ENCODE measurements around the gene MRPS18B.
"Not testable (repeated sequence)": the region's sequence is repeated elsewhere in the genome, so short reads cannot be mapped to it uniquely, and the experiment has no call there.

The MRPS18B gene

DNA sequence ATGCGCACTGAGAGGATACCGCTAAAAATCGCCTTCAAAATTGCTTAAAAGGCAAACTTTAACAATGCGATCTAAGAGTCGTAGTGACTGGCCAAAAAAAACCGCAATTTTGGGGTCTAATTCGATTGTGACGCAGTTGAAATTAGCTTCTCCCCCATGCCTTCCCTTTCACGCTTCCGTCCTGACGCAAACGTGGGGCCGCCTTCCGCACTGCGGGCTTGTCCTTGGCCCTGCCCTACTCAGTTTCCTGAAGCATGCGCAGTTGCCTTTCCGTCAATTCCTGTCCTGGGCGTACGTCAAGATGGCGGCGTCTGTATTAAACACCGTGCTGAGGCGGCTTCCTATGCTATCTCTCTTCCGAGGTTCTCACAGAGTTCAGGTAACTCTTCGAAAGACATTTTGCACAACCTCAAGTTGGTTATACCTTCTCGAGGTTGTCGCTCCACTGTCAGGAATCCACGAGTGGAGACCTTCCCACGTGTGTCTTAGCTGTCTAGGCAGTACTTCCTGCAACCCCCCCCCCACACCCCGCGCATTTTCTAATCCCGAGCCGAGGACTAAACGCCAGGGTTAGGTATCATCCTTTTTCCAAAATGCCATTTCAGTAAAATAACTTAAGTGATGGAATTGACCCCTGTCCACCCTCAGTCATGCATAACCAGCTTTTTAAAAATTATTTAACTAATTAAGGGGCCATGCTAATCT lies at the start of gene MRPS18B:
Gene MRPS18B, plus strand, starts transcription at position 276 of the 705 bp plus-strand sequence. Its CDS starts 26 bp downstream, at position 302.
- peak; percentile 13 for FAIRE-seq

DNA sequence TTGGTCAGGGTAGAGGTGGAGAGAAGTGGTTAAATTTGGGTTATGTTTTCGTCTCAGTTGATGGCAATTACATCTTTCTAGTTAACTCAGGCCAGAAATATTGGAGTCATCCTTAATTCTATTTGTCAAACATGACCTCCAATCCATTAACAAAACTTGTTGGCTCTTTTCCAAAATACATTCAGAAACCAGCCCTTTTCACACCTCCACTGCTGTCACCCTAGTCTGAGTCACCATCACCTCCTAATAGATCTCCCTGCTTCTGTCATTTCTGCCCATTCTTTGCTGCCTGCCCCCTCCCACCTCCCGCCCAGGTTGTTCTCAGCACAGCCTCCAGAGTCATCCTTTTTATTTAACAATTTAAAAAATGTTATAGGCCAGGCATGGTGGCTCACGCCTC lies 49.4 kb upstream of the MRPS18B start:
- FAIRE-seq, result no peak

DNA sequence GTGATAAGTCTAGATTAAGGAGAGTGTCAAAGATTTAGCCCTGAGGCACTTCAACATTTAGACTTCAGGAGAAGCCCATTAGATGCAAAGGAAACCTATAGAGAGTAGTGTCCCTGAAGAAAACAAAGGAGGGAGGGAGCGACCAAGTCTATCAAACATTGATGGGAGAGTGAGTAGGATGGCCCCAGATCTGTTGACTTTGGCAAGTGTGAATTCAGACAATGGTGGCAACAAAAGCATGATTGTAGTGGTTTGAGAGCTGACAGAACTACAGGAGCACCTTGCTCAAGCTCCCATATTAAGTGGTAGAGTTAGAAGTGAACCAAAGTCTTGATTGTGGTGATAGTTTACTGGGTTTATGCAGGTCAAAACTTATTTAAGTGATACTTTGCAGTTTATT lies 47.4 kb upstream of the MRPS18B start:
- FAIRE-seq, result no peak

DNA sequence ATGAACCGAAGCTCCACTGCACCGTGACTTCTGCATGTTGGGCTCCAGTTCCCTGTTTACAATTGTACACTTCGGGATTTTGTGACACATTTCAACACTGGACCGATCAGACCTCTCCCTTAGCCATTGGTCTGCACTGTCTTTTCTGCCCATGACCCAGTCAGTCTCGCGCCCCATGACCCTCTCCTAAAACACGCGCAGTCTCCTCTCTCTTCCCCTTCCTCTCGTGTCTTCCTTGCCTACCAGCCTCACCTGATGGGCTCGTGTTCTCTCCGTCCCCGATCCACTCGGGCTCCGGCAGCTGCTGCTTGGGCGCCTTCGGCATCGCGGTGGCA lies 46.9 kb upstream of the MRPS18B start:
- no peak for FAIRE-seq

DNA sequence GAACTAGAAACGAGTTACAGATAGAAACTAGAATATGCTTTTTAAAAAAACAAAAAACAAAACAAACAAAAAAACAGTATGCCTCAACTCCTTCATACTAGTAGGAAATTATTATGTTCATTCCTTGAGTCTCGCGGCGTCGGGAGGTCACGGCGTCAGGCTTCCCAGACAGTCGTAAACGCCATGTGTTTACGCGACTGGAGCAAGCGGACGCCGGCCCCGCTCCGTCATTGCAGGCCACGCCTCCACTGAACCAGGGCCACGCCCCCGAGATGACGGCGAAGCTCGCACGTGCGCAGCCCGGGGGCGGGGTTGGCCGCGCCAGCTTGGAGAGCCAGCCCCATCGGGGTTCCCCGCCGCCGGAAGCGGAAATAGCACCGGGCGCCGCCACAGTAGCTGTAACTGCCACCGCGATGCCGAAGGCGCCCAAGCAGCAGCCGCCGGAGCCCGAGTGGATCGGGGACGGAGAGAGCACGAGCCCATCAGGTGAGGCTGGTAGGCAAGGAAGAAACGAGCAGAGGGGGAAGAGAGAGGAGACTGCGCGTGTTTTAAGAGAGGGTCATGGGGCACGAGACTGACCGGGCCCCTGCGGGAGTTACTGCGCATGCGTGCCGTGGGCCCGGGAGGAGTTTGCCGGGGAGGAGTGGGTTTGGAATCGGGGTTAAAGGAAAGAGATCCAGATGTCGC lies 46.4 kb upstream of the MRPS18B start, which contains the start of gene ABCF1:
Gene ABCF1, plus strand, starts transcription at position 368 of the 687 bp plus-strand sequence. Its CDS starts 46 bp downstream, at position 414.
- FAIRE-seq, result peak; percentile 71

DNA sequence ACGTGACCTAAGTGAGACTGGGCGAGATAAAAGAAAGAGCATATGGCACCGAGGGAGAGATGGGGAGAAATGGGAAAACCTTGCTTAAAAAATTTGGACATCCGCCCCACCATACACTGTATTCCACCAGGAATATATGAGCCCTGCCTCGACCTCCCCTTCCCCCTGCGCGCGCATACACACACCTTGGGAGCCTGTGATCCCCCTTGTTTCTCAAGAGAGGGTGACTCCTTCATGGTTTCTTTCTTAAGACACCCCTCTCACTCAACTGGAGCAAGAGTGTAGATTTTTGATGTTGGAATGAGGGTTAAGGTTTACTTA lies 45.9 kb upstream of the MRPS18B start:
- FAIRE-seq, result no peak

DNA sequence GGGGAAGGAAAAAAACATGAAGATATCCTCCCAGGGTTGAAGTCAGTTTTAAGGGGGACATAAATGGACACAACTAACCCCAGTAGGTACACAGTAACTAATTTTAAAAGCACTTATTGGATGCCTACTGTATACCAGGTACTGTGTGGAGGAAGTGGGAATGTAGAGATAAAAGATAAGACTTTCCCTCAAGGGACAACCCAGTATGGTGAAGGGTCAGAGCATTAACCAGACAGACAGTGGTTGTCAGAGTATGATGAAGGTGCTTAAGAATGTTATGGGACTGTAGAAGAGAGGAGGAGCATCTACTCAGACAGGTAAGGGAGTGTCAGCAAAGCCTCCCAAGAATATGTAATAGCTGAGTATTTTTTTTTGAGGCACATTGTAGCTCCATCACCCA lies 45.5 kb upstream of the MRPS18B start:
- FAIRE-seq, result no peak

DNA sequence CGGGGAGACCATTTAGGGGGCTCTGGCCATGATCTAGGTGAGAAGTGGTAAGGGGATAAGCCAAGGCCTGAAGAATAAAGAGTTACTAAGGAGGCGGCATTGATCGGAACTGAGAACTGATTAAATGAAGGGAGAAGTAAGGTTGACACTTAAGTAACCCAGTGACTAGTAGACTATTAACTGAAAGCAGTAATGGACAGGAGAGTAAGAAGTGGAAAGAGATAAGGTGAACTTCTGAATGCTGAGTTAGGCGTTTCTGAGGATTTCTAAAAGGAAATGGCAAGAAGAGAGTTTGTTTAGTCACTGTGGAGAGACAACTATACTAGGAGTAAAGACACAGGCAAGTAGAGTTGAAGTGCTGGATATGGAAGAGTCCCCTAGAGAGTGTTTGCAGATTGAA lies 44.5 kb upstream of the MRPS18B start:
- no peak for FAIRE-seq

DNA sequence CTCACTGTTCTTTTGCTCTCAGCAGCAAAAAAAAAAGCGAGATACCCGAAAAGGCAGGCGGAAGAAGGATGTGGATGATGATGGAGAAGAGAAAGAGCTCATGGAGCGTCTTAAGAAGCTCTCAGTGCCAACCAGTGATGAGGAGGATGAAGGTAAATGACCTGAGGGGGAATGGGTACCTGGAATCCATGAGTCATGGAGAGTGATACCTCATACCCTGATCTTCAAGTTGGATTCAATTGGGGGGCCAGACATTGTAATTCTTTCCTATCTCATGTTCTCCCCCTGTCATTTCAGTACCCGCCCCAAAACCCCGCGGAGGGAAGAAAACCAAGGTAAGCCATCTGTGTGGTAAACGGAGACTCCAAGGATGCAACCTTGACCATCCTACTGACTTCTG lies 39.6 kb upstream of the MRPS18B start:
- no peak for FAIRE-seq

DNA sequence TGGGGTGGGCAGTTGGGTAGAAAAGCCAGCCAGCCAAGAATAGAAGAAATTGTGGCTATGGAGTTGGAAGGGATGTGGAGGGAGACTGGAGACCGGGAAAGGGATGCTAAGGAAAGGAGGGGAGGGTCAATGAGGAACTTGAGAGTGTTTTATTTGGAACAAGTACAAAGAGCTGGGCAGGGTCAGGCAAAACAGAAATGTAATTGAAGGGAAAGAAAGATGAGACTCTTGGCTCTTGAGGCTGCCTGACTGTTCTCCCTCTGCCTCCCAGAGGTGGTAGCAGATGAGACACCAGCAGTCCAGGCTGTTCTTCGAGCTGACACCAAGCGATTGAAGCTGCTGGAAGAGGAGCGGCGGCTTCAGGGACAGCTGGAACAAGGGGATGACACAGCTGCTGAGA lies 33.7 kb upstream of the MRPS18B start:
- FAIRE-seq, result no peak

DNA sequence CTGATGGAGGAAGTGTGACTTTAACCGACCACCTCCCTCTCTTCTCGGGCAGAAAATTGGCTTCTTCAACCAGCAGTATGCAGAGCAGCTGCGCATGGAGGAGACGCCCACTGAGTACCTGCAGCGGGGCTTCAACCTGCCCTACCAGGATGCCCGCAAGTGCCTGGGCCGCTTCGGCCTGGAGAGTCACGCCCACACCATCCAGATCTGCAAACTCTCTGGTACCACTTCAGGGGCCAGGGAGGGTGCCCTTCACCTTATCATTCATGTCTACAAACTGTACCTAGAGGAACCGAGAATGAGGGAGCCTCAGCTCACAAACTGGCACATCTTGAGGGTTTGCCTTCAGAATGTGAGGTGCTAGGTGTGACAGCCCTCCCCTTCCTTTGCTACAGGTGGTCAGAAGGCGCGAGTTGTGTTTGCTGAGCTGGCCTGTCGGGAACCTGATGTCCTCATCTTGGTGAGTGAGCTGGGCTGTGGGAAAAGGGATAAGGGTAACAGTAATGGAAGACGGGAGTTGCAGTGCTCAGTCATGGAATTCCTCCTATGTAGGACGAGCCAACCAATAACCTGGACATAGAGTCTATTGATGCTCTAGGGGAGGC lies 27.8 kb upstream of the MRPS18B start:
- no peak for FAIRE-seq

DNA sequence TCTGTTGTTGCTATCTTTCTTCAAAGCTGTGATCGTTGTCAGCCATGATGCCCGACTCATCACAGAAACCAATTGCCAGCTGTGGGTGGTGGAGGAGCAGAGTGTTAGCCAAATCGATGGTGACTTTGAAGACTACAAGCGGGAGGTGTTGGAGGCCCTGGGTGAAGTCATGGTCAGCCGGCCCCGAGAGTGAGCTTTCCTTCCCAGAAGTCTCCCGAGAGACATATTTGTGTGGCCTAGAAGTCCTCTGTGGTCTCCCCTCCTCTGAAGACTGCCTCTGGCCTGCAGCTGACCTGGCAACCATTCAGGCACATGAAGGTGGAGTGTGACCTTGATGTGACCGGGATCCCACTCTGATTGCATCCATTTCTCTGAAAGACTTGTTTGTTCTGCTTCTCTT lies 27.1 kb upstream of the MRPS18B start:
- FAIRE-seq, result no peak

DNA sequence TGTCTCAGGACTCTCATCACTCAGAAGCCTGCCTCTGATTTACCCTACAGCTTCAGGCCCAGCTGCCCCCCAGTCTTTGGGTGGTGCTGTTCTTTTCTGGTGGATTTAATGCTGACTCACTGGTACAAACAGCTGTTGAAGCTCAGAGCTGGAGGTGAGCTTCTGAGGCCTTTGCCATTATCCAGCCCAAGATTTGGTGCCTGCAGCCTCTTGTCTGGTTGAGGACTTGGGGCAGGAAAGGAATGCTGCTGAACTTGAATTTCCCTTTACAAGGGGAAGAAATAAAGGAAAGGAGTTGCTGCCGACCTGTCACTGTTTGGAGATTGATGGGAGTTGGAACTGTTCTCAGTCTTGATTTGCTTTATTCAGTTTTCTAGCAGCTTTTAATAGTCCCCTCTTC lies 26.6 kb upstream of the MRPS18B start:
- FAIRE-seq, result no peak

DNA sequence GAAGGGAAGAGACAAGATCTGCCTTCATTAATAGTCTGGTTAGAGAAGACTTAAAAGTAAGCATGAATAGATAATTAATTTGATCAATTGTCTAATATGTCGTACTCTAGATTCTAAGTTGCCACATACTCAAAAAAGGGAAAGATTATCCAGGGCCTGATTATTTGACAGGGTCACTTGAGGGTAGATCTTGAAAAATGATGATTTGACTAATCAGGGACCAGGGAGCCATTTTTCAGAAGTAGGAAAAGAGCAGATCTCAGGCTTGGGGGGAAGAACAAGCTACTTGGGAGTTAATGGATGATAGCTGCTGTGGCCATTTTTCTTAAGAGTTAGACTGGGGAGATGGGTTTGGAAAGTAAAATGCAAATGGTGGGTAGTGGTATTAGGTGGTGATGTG lies 25.4 kb upstream of the MRPS18B start:
- no peak for FAIRE-seq

DNA sequence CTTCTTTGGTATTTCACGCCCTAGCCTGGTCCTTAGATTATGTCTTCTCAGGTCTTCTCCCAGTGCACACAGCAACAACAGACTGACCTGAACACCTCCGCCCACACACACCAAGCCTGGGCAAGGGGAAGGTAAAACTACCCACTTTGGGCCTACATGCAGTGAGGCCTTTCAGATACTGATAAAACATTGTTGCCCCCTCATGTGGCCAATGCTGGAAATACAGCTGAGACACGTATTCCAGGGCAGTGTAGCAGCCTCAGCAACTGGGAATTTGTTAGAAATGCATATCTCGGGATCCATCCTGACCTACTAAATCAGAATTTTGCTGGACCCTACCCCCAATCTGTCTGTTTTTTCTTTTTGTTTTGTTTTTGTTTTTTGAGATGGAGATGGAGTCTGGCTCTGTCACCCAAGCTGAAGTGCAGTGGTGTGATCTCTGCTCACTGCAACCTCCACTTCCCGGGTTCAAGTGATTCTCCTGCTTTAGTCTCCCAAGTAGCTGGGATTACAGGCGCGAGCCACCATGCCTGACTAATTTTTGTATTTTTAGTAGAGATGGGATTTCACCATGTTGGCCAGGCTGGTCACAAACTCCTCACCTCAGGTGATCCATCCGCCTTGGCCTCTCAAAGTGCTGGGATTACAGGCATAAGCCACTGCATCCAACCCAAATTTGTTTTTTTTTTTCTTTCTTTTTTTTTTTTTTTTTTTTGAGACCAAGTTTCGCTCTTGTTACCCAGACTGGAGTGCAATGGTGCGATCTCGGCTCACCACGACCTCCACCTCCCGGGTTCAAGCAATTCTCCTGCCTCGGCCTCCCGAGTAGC lies 20.1 kb upstream of the MRPS18B start:
- FAIRE-seq, result not testable (repeated sequence)

DNA sequence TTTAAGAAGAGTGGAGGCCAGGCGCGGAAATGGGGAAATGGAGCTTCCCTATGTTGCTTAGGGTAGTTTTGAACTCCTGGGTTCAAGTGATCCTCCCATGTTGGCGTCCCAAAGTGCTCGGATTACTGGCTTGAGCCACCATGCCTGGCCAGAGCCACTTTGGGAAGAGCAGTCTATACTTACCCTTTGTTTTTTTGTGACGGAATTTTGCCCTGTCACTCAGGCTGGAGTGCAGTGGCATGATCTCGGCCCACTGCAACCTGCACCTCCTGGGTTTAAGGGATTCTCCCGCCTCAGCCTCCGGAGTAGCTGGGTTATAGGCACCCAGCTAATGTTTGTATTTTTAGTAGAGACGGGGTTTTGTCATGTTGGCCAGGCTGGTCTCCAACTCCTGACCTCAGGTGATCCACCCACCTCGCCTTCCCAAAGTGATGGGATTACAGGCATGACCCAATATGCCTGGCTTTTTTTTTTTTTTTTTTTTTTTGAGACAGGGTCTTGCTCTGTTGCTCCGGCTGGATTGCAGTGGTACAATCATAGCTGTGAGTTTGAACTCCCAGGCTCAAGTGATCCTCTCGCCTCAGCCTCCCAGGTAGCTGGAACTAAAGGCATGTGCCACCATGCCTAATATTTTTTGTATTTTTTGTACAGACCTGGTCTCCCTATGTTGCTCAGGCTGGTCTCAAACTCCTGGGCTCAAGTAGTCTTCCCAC lies 18.6 kb upstream of the MRPS18B start:
- no peak for FAIRE-seq

DNA sequence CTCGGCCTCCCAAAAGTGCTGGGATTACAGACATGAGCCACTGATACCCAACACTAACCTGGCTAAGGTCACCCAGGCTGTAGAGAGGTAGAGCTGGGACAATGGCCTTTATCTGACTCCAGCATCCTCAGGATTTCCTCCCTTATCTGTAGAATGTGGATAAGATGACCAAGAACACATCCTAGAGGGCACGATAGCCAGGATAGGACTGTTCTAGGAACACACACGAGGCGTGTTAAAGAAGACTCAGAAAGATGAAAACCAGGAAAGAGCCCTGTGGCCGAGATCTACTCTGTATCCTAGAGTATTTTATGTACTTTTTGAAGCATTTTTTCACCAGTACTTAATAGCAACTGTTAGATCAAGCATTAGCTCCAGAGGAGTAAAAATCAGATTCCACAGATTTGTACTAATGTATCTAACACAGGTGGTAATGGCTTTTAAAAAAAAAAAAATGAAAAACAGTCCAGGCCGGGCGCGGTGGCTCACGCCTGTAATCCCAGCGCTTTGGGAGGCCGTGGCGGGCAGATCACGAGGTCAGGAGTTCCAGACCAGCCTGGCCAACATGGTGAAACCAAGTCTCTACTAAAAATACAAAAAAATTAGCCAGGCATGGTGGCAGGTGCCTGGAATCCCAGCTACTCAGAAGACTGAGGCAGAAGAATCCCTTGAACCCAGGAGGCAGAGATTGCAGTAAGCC lies 17.9 kb upstream of the MRPS18B start:
- FAIRE-seq, result no peak

DNA sequence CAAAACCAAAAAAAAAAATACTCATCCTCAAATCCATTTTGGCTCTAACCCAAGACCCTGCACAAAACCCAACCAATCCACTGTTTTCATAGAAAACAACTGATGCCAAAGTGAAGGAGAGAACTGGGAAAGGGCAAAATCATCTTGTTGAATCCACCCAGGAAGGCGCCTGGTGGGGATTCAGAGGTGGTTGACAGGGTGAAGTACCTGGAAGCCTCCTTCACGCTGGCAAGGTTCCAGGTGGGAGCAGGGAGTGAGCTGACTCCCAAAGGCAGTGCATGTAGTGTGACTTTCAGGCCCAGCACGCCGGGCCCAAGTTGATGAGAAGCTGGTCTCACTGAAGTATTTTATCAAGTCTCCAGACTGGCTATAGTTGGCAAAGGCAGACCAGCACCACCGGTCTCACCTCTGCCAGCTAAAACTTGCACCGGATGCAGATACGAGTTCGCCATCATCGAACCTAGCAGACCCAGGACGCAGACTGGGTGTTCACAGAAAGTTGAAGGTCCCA lies 17.1 kb upstream of the MRPS18B start:
- FAIRE-seq, result no peak

DNA sequence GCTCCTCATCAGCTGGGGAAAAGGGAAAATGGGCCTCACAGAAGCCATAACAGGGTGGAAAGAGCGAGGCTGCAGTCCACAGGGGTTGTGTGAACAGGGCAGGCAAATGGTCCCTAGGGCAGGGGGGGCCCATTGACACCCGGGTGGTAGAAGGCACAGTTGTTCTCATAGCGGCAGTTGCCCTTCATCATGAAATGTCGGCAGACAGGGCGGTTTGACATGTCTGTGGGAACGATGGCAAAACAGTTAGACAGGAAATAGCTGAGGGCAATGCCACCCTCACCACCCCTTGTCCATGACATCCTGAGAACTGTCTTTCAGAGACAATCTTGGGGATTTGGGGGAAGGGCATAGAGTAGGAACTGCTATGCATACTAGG lies 16.2 kb upstream of the MRPS18B start:
- no peak for FAIRE-seq

DNA sequence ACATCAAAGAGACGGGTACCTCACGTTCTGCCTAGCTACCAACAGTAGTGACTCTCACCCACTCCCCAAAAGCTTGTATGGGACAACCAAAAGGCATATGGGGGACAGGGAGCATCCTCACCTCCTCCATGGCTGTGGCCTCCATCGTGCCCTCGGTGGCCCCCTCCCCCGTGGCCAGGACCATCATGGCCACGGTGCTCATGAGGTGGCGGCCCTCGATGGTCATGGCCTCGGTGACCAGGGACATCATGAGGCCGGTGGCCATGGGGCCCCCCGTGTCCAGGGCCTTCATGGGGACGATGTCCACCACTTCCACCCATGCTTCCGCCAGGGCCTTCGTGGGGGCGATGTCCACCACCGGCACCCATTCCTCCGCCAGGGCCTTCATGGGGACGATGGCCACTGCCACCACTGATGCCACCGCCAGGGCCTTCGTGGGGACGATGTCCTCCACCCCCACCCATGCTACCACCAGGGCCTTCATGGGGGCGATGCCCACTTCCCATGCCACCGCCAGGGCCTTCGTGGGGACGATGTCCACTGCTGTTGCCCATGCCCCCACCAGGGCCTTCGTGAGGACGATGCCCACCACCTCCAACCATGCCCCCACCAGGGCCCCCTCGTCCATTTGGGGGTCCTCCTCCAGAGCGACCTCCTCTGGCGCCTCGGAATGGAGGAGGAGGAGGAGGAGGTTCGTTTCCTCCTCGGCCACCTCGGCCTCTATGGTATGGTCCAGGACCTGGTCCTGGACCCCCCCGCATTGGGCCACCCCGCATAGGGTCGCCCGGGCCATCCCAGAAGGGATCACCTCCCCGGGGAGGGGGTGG lies 15.6 kb upstream of the MRPS18B start:
- no peak for FAIRE-seq

DNA sequence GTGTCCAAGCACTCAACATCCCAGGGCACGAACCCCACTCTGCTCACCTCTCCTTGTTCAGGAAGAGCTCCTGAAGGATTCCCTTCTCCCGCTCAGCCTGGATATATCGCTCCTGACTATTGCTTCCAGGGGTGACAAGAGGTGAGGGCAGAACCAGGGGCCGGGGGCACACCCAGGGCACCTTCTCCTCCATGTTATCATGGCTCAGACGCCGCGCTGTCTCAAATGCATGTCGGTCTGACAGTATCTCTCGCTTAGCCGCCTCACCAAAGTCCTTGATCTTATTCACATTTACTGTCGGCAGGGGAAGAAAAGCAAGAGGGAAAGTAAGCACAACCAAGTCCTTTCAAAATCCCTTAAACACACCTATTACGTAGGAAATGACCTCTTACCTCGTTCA lies 13.7 kb upstream of the MRPS18B start:
- FAIRE-seq, result no peak

Data from TTC549 (cell line).